ENCODE measurements around the gene TAB3. TPM values are rescaled to one million over a fixed set of nuclear protein-coding genes. Genes with fewer than 3 reads are reported as not detected.
A peak's percentile ranks its signal among the peaks of the same experiment; 100 is the strongest.

The TAB3 gene
- total RNA-seq, 1 donor, result 19.5 TPM

GRCh38 chrX:30830326-30830943, 58.6 kb downstream of the TAB3 start:
- no peak overlapping the region for H3K4me3 ChIP-seq (ENCODE audit: low read depth, low read length)
- TF ChIP-seq CTCF (IDR thresholded peaks at IDR 0.05; ENCODE audit: insufficient read depth, low read length), result no peak
- no peak for DNase-seq (ENCODE audit: low read depth)

- no peak for DNase-seq (ENCODE audit: low read depth)
- H3K4me3 ChIP-seq (ENCODE audit: low read depth, low read length), result no peak overlapping the region
- TF ChIP-seq CTCF (IDR thresholded peaks at IDR 0.05; ENCODE audit: insufficient read depth, low read length), result no peak
Measured at GRCh38 chrX:30824275-30824674, 64.8 kb downstream of the TAB3 start.

- H3K4me3 ChIP-seq (ENCODE audit: low read depth, low read length), result no peak overlapping the region
- no peak for TF ChIP-seq CTCF (IDR thresholded peaks at IDR 0.05; ENCODE audit: insufficient read depth, low read length)
- peak; percentile 11 for DNase-seq (ENCODE audit: low read depth)
Measured at GRCh38 chrX:30822764-30823163, 66.3 kb downstream of the TAB3 start.

- TF ChIP-seq CTCF (IDR thresholded peaks at IDR 0.05; ENCODE audit: insufficient read depth, low read length), result peak; percentile 12
- H3K4me3 ChIP-seq (ENCODE audit: low read depth, low read length), result no peak overlapping the region
- DNase-seq (ENCODE audit: low read depth), result no peak
Measured at GRCh38 chrX:30822068-30822681, 66.9 kb downstream of the TAB3 start.

GRCh38 chrX:30821116-30821515, 67.9 kb downstream of the TAB3 start:
- H3K4me3 ChIP-seq (ENCODE audit: low read depth, low read length), result no peak overlapping the region
- no peak for TF ChIP-seq CTCF (IDR thresholded peaks at IDR 0.05; ENCODE audit: insufficient read depth, low read length)
- no peak for DNase-seq (ENCODE audit: low read depth)

- DNase-seq (ENCODE audit: low read depth), result no peak
- H3K4me3 ChIP-seq (ENCODE audit: low read depth, low read length), result no peak overlapping the region
- TF ChIP-seq CTCF (IDR thresholded peaks at IDR 0.05; ENCODE audit: insufficient read depth, low read length), result no peak
Measured at GRCh38 chrX:30819080-30819479, 70.0 kb downstream of the TAB3 start.

GRCh38 chrX:30816079-30816478, 73.0 kb downstream of the TAB3 start:
- DNase-seq (ENCODE audit: low read depth), result no peak
- H3K4me3 ChIP-seq (ENCODE audit: low read depth, low read length), result no peak overlapping the region
- TF ChIP-seq CTCF (IDR thresholded peaks at IDR 0.05; ENCODE audit: insufficient read depth, low read length), result no peak
